Fibroblast of villous mesenchyme (primary cell): Measurements from ENCODE around the gene CMTR1. TPM values are rescaled to one million over a fixed set of nuclear protein-coding genes. Genes with fewer than 3 reads are reported as not detected.

ENCODE experiments used
- DNase-seq: peaks from one replicate; pipeline ENCODE4 v3.0.0-alpha.2; 2010; ENCODE audit warnings: low read depth
- H3K4me3 ChIP-seq: 2 replicates; pipeline ENCODE4 v1.5.1; 2011; ENCODE audit warnings: low read depth, mild to moderate bottlenecking, low read length
- total RNA-seq: library from RNA; depleted of rRNA; stranded (reverse); fragments of >200 nt; gene quantifications from 2 replicates; pipeline ENCODE4 v1.2.3, GENCODE V29; 2012
- TF ChIP-seq, protein P1 (sequence below): IDR thresholded peaks from 2 replicates; pipeline ENCODE4 v1.5.1; 2012; ENCODE audit warnings: low read depth, mild to moderate bottlenecking, low read length; ENCODE audit not compliant: insufficient read depth

Gene CMTR1
- total RNA-seq, 1 donor = 49.7 TPM

DNA sequence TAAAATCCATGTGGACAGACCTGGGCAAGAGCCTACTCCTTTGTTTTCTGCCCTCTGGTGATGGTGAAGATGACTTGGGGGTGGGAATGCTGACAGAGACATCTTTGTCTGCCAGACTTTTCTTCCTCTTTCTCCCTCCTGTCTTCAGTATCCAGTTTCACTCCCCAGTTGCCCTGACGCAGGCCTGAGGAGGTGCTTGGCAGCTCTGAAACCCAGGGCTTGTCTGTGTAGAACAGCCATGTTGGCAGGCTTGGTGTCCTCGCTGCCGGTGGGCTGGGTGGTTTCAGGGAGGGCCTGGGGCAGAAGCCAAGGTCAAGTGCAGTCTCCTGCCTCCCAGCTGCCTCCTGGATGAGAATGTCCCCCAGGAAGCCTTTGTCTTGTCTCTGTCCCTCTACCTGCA lies 44.2 kb downstream of the CMTR1 start:
- TF ChIP-seq, protein P1, sequence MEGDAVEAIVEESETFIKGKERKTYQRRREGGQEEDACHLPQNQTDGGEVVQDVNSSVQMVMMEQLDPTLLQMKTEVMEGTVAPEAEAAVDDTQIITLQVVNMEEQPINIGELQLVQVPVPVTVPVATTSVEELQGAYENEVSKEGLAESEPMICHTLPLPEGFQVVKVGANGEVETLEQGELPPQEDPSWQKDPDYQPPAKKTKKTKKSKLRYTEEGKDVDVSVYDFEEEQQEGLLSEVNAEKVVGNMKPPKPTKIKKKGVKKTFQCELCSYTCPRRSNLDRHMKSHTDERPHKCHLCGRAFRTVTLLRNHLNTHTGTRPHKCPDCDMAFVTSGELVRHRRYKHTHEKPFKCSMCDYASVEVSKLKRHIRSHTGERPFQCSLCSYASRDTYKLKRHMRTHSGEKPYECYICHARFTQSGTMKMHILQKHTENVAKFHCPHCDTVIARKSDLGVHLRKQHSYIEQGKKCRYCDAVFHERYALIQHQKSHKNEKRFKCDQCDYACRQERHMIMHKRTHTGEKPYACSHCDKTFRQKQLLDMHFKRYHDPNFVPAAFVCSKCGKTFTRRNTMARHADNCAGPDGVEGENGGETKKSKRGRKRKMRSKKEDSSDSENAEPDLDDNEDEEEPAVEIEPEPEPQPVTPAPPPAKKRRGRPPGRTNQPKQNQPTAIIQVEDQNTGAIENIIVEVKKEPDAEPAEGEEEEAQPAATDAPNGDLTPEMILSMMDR = no peak
- H3K4me3 ChIP-seq = no peak overlapping the region
- DNase-seq = no peak

DNA sequence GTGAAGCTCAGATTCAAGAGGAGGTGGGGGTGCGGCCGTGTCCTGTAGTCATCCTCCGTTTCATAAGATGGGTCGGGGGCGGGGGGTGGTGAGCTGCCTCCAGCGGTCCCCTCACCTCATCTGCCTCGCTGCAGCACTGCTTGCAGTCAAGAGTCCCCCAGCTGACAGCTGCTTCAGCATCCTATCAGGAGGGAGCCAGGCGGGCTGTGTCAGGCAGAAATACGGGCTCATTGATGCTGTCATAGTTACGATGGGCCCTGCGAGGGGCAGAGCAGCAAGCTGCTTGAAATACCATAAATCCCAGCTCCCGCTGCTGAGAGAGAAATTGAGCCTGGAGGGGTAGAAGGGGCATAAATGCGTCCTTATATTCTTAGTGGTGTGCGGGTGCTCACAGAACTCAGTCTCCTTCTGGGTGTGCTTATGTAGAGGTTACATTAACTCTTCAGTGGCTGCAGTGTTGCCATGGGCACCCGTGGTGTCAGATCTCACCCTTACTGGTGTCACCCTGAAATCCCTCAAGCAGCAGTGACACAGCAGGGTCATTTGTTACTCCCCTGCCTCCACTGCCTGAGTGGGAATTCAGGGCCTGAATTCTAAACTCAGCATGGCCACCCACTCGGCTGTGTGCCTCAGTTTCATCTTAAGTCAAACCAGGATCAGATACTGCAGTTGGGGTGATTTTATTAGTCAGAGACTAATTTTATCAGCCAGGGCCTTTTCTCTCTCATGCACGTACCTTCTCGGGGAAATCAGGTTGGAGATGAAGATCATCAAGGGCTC lies 44.8 kb downstream of the CMTR1 start:
- no peak overlapping the region for H3K4me3 ChIP-seq
- no peak for DNase-seq
- TF ChIP-seq, protein P1 = no peak

DNA sequence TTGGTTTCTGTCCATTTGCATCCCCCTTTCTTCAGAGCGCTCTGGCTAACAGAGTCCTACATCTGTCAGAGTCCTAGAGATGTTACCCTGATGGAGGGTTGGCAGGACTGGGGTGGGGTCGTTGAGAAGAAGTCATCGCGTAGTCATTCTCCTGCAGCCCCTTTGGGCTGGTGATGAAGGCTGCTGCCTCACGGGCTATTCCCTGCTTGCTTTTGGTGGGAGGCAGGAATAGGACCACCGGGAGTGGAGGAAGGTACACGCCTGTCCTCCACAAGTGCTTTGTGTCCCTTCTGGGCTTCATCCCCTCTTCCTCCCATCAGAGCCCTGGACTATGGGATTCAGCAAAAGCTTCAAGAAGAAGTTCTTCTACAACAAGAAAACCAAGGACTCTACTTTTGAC lies 45.8 kb downstream of the CMTR1 start:
- no peak overlapping the region for H3K4me3 ChIP-seq
- DNase-seq = no peak

DNA sequence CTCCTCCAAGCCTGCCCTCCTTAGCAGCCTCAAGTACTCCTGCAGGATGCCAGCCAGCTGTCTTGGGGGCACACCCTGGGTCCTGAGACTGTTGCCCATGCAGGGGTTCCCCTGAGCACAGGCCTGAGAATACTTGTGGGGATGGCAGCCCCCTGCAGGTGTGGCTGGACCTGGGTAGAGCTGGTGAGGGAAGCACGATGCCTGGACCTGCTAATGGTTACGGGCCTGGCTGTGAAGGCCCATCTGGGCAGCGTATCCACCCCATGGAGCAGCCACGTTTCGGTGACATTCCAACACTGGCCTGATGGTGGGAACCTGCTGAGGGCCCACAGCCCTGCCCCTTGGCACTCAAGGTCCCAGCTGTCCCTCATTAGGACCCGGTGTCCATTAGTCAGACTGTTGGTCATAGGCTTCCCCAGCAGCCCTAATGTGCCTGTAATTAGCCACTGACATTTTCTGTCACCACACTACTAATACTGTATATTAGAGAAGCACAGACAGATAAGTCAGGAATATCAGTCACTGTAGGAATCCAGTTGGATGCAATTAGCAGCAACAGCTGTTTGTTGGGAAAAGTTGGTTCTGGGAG lies 46.3 kb downstream of the CMTR1 start:
- DNase-seq = no peak
- H3K4me3 ChIP-seq = no peak overlapping the region
- TF ChIP-seq, protein P1 = no peak

More for the DNA sequence above, 45.8 kb downstream of the CMTR1 start:
- TF ChIP-seq, protein P1 = no peak

DNA sequence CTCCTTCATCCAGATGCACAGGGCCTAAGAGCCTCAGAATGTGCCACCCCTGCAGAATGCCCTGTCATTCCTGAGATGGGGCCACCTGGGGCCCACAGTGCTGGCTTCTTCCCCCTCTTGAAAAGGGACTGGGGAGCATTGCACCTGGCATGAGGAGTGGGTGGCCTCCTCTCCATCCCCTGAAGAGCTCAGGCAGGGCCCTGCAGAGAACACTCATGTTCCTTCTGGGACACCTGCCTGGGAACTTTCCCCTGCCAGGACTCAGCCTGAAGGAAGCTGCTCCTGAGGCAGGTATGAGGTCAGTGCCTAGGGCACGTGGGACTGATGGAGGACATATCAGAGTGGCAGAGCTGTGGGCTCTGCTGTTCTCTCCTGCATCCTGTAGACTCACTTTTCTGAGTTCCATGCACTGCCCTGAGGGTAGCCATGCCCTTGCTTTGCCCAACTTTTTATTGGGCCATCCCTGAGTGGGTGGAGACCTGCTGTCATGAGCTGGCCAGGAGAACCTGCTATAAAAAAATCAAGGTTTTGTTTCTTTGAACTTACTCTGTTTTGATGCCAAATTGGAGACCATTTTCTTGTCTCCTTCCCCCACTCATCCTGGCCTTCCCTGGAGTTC lies 47.2 kb downstream of the CMTR1 start:
- DNase-seq = no peak
- H3K4me3 ChIP-seq = no peak overlapping the region
- TF ChIP-seq, protein P1 = no peak

DNA sequence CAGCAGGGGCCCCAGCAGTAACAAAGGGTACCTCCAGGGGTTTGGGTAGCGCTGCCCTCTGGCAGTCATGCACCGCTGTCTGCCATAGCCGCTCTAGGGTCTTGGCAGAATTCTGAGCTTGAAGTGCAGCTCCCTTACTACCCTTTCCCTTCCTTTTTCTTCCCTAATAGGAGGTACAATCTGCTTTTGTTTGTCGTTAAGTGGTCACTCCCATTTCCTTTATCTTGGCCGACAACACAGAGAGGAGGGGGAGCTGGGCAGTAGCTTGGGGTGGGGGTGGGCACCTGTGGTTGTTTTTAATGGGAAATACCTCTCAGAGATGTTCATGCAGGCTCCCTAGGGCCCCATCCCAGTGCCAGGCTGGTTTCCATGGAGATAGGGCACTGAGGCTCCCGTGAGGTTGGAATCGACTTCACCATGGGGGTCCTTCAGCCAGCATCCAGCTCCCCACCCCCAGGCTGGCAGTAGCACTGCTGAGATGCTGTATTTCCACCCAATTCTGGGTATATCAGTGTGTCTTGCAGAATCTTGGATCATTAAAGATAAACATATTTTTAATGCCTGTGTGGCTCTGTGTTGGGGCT lies 48.0 kb downstream of the CMTR1 start:
- no peak for DNase-seq
- TF ChIP-seq, protein P1 = no peak
- H3K4me3 ChIP-seq = no peak overlapping the region
